HG02938 (cell line): ENCODE measurements around the gene ZCCHC12.

Experiments
- ATAC-seq: cut with Tn5 transposase; IDR thresholded peaks from one replicate; pipeline ENCODE4 v1.9.1; 2021; ENCODE audit warnings: mild to moderate bottlenecking, moderate library complexity; ENCODE audit not compliant: unreplicated experiment

ZCCHC12 gene

GRCh38 chrX:118867251-118867650 is 43.6 kb downstream of the ZCCHC12 start:
- no peak for ATAC-seq

- ATAC-seq, result no peak
Observed at GRCh38 chrX:118872102-118872566, 48.5 kb downstream of the ZCCHC12 start.
